A673 (cell line): ENCODE results near the gene TMEM91. TPM values are rescaled to one million over a fixed set of nuclear protein-coding genes. Genes with fewer than 3 reads are reported as not detected.

ENCODE experiments used
- BruUV-seq: library from RNA; stranded (reverse); fragments of 400-500 nt; replicated peaks from 2 replicates; lab custom pipeline; 2021; lab: Mats Ljungman, UMichigan
- CTCF ChIA-PET: fragments of 300-600 bp; sonication (Branson Sonifier 250); formaldehyde crosslinking; loops from one replicate; lab custom pipeline; 2022; ENCODE audit warnings: antibody characterized with exemption; lab: Charles Lee
- POLR2A ChIA-PET: fragments of 300-600 bp; sonication (Branson Sonifier 250); formaldehyde crosslinking; loops from one replicate; lab custom pipeline; 2022; ENCODE audit warnings: antibody characterized with exemption; ENCODE audit not compliant: low non-redundant PET; lab: Charles Lee
- DNase-seq: peaks from one replicate; pipeline ENCODE4 v3.0.0-alpha.2; 2015; ENCODE audit warnings: low spot score
- H3K27ac ChIP-seq: fragments of 200-600 bp; sonication (generic); 2 replicates; pipeline ENCODE4 v1.5.1; 2016; ENCODE audit warnings: mixed run types, low read depth, mild to moderate bottlenecking, mixed read lengths, antibody characterized with exemption, low read length; ENCODE audit not compliant: poor library complexity, severe bottlenecking
- H3K27me3 ChIP-seq: fragments of 200-600 bp; sonication (generic); replicated peaks from 2 replicates; pipeline ENCODE4 v1.6.1; 2017; ENCODE audit warnings: mixed run types, low read depth, mild to moderate bottlenecking, mixed read lengths, antibody characterized with exemption, low read length; ENCODE audit not compliant: insufficient read depth, poor library complexity
- H3K36me3 ChIP-seq: fragments of 200-600 bp; sonication (generic); 2 replicates; pipeline ENCODE4 v1.6.1; 2016; ENCODE audit warnings: mixed run types, mild to moderate bottlenecking, mixed read lengths, antibody characterized with exemption, low read length; ENCODE audit not compliant: insufficient read depth, poor library complexity, severe bottlenecking
- H3K4me1 ChIP-seq: fragments of 200-600 bp; sonication (generic); 2 replicates; pipeline ENCODE4 v1.6.1; 2017; ENCODE audit warnings: mixed run types, mild to moderate bottlenecking, mixed read lengths, antibody characterized with exemption, low read length; ENCODE audit not compliant: insufficient read depth, poor library complexity, severe bottlenecking
- H3K4me3 ChIP-seq: fragments of 200-600 bp; sonication (generic); 2 replicates; pipeline ENCODE4 v1.5.1; 2016; ENCODE audit warnings: low read depth, mixed run types, mild to moderate bottlenecking, mixed read lengths, low read length; ENCODE audit not compliant: poor library complexity, severe bottlenecking
- H3K9me3 ChIP-seq: fragments of 200-600 bp; sonication (generic); 2 replicates; pipeline ENCODE4 v1.6.1; 2016; ENCODE audit warnings: mixed run types, low read depth, mild to moderate bottlenecking, mixed read lengths, antibody characterized with exemption, low read length; ENCODE audit not compliant: poor library complexity, severe bottlenecking
- EZH2 ChIP-seq: fragments of 200-600 bp; sonication (generic); IDR thresholded peaks from 2 replicates; pipeline ENCODE4 v1.6.1; 2017; ENCODE audit warnings: borderline replicate concordance, low read depth, mild to moderate bottlenecking, mixed read lengths, antibody characterized with exemption, low read length; ENCODE audit not compliant: poor library complexity, severe bottlenecking
- intact Hi-C: fragments of 100-400 bp; cut with micrococcal nuclease; formaldehyde crosslinking; loops from one replicate; pipeline ENCODE4 v1.10.0; 2022; ENCODE audit not compliant: unreplicated experiment
- total RNA-seq: library from RNA; stranded (reverse); gene quantifications from 2 replicates; pipeline ENCODE4 v1.2.3, GENCODE V29; 2021
- TF ChIP-seq, protein P1 (sequence below): fragments of 300-800, 200-600 bp; sonication (generic); conservative IDR thresholded peaks from 2 replicates; pipeline ENCODE4 v1.5.1; 2017; ENCODE audit warnings: low read depth, mild to moderate bottlenecking, antibody characterized with exemption, low read length, moderate library complexity, mixed read lengths

TMEM91 gene
- total RNA-seq, 1 experiment from 2014 or later, result 4.9 TPM

DNA sequence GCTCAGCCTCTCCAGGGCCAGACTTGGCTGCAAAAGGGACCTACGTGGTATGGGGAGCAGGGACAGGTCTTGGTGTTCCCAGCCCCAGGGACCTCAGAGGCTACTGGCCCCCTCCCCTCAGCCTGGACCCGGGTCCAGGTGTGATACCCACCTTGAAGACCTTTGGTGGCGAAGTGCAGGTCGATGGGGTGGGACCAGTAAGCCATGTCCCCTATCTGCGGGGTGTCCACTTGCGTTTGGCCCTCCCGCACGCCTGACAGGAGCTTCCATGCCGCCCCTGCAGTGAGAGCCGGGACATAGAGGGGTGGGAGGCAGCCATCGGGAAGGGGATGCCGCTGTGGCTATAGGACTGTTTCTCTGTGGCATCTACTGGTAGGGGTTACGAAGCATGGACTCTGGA is 18.6 kb upstream of the TMEM91 start:
- Histone ChIP-seq H3K4me3 (no peak overlapping the region), H3K27me3 (no peaks in the 10 kb centered on the region), H3K9me3 (no peaks in the 10 kb centered on the region), H3K27ac (no peak overlapping the region), H3K4me1 (peaks cover 4% of the 10 kb centered on the region), H3K36me3 (no peaks in the 10 kb centered on the region)
- no TSS peak for BruUV-seq
- POLR2A ChIA-PET, result interaction anchor here (0.6 kb wide), 1 partner anchor 107 kb away, joined by 5 read pairs; no protein-coding TSS in a partner anchor
- TF ChIP-seq, protein P1, sequence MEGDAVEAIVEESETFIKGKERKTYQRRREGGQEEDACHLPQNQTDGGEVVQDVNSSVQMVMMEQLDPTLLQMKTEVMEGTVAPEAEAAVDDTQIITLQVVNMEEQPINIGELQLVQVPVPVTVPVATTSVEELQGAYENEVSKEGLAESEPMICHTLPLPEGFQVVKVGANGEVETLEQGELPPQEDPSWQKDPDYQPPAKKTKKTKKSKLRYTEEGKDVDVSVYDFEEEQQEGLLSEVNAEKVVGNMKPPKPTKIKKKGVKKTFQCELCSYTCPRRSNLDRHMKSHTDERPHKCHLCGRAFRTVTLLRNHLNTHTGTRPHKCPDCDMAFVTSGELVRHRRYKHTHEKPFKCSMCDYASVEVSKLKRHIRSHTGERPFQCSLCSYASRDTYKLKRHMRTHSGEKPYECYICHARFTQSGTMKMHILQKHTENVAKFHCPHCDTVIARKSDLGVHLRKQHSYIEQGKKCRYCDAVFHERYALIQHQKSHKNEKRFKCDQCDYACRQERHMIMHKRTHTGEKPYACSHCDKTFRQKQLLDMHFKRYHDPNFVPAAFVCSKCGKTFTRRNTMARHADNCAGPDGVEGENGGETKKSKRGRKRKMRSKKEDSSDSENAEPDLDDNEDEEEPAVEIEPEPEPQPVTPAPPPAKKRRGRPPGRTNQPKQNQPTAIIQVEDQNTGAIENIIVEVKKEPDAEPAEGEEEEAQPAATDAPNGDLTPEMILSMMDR, result no peak
- no peak for TF ChIP-seq EZH2
- no peak for DNase-seq
- intact Hi-C loops, result no loop called here
- CTCF ChIA-PET, result no interaction called here

DNA sequence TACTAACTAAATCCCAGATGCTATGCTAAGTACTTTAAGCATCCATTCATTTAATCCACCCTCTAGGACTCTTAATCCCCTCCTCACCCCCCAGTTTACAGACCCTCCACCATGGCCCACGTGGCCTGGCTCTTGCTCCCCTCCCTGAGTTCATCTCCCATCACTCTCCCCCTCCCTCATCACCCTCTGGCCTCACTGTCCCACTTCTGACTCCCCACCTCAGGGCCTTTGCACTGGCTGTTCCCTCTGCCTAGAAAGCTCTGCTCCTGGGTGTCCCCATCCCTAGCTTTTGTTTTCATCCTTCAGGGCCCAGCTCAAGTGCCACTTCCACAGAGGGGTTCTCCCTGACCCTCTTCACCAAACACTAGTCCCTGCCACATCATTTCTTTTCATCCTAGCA is 16.6 kb upstream of the TMEM91 start:
- ChIA-PET CTCF (no interaction called here), POLR2A (no interaction called here)

DNA sequence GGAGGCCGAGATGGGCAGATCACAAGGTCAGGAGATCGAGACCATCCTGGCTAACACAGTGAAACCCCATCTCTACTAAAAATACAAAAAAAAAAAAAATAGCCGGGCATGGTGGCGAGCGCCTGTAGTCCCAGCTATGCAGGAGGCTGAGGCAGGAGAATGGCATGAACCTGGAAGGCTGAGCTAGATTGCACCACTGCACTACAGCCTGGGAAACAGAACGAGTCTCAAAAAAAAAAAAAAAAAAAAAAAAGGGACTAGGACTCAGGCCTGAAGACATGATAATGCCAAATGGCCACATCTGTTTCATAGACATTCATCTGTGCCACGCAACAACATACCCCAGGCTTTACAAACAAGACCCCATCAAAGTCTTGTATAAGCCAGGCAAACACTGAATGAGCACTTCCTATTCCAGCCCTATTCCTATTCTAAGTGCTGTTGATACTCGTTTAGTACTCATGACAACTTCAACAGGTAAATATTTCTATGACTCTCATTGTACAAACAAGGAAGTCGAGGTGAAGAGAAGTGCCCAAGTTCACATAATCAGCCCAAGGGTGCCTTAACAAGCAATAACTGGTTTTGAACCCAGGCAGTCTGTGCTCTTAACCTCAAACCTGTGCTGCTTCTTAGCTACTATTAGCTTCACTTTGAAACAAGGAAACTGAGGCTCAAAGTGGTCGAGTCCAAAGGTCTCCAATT is 14.0 kb upstream of the TMEM91 start:
- TF ChIP-seq, protein P1, result no peak
- TF ChIP-seq EZH2, result no peak
- Histone ChIP-seq H3K36me3 (no peaks in the 10 kb centered on the region), H3K4me3 (no peak overlapping the region), H3K4me1 (peaks cover 6% of the 10 kb centered on the region), H3K27ac (no peak overlapping the region), H3K27me3 (no peaks in the 10 kb centered on the region), H3K9me3 (no peaks in the 10 kb centered on the region)
- BruUV-seq, result no TSS peak
- ChIA-PET CTCF (interaction anchor here (0.6 kb wide), 1 partner anchor 69 kb away, joined by 5 read pairs; no protein-coding TSS in a partner anchor), POLR2A (no interaction called here)
- intact Hi-C loops, result no loop called here
- DNase-seq, result no peak

More for the DNA sequence above, 16.6 kb upstream of the TMEM91 start:
- H3K27ac ChIP-seq, result no peak overlapping the region
- no peak for TF ChIP-seq EZH2
- TF ChIP-seq, protein P1, result no peak
- intact Hi-C loops, result no loop called here
- peaks cover 6% of the 10 kb centered on the region for H3K4me1 ChIP-seq
- DNase-seq, result no peak
- H3K36me3 ChIP-seq, result no peaks in the 10 kb centered on the region
- no peak overlapping the region for H3K4me3 ChIP-seq
- no peaks in the 10 kb centered on the region for H3K9me3 ChIP-seq
- no peaks in the 10 kb centered on the region for H3K27me3 ChIP-seq
- BruUV-seq, result no TSS peak
